Measurements from ENCODE around the gene STK11IP. TPM values are rescaled to one million over a fixed set of nuclear protein-coding genes. Genes with fewer than 3 reads are reported as not detected.

Gene STK11IP
- total RNA-seq (ENCODE audit: low replicate concordance) = 11.7 and 12.3 TPM in 2 replicates

DNA sequence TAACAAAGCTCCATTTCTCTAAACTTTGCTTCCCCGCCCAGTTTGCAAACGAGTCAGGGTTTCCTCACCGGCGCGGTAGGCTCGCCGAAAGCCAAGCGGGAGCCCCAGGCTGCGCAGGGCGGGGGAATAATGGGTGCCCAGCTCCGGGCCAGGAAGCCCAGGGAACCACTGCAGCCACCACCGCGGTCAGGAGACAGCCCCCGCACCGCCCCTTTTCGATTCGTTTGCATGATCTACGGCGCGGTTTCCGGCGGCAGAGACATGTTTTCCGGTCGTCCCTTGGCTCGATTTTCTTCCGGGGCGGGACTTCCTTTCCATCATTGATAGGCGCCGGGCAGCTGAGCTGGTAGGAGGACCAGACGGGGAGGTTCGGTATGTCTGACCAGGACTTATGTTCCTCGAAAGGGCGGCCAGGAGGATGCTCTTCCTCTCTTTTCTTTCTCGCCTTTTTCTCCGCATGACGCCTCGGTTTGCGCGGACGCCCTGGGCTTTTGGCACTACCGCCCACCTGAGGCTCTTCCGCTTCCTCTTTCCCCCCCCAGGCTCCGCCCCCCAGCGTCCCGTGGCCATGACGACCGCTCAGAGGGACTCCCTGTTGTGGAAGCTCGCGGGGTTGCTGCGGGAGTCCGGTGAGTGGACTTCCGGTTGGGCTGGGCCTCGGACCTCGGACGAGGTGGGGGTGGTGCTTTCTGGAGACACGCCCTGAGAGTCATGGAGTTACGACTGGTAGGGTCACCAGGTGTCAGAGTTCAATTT lies at the start of gene STK11IP:
Gene STK11IP, plus strand, starts transcription at position 306 of the 756 bp plus-strand sequence. Its CDS starts 263 bp downstream, at position 569.
- H3K4me3 ChIP-seq (ENCODE audit: low read depth, low read length) = peak within 1 kb of the TSS; percentile 96
- no peak for TF ChIP-seq CTCF (IDR thresholded peaks at IDR 0.05; ENCODE audit: insufficient read depth, low read length)

DNA sequence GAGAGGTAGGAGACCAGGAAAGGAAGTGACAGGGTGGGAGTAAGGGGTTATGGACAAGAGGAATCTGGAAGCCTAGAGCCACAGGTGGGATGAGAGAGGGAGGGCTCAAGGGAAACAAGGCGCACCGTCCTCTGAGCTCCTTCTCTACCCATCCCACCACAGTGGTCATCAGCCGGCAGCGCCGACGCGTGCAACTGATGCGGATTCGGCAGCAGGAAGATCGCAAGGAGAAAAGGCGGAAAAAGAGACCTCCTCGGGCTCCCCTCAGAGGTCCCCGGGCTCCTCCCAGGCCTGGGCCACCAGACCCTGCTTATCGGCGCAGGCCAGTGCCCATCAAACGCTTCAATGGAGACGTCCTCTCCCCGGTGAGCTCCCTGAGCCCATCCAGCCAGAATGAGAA lies 48.7 kb upstream of the STK11IP start:
- H3K4me3 ChIP-seq (ENCODE audit: low read depth, low read length) = no peak overlapping the region
- TF ChIP-seq CTCF (IDR thresholded peaks at IDR 0.05; ENCODE audit: insufficient read depth, low read length) = no peak
- no peak for DNase-seq (ENCODE audit: low read depth)

More for the DNA sequence above, at the start of gene STK11IP:
- peak; percentile 96 for DNase-seq (ENCODE audit: low read depth)

GRCh38 chr2:219549619-219550018 lies 48.0 kb upstream of the STK11IP start:
- no peak for DNase-seq (ENCODE audit: low read depth)
- no peak for TF ChIP-seq CTCF (IDR thresholded peaks at IDR 0.05; ENCODE audit: insufficient read depth, low read length)
- no peak overlapping the region for H3K4me3 ChIP-seq (ENCODE audit: low read depth, low read length)

DNA sequence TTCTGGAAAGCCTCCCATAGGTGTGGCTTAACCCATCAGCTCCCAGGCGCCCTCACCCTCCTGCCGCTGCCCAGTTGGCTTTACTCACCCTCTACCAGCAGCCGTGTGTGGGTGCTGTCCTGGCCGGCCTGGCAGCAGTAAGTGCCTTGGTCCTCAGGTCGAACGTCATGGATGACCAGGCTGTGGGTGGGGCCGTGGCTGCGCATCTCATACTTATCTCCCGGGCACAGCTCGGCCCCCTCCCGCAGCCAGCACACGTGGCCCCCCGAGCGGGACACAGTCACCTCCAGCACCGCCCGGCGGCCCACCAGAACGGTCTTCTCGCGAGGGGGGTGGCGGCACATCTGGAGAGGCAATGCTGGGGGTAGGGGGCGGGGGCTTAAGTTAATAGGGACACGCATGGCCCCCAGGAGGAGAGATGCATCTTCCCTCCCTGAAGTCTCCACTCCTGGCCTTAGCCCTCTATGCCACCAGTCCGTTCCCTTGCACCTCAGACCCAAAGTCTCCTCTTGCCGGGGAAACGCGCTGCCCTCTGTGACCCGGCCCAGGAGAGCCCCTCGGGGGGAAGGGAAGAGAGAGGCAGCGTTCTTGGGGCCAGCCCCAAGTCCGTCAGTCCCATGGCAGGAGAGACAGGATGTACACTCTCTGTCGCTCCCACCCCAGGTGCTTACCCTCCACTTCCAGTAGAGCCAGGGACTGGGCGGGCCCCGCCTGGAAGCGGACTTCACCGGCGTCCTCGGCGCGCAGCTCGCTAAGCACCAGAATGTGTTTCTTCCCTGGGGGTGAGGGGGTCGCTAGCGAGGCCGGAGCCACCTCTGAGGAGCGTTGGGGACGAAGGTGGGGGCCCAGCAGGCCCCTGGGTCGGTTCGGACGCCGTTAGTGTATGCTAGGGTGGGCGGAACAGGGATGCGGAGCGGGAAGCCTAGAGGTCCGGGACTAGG lies 45.9 kb upstream of the STK11IP start:
- peak; percentile 35 for DNase-seq (ENCODE audit: low read depth)
- H3K4me3 ChIP-seq (ENCODE audit: low read depth, low read length) = peak overlapping the region; percentile 71
- TF ChIP-seq CTCF (IDR thresholded peaks at IDR 0.05; ENCODE audit: insufficient read depth, low read length) = no peak

GRCh38 chr2:219552382-219553167 lies 45.1 kb upstream of the STK11IP start:
- peak; percentile 70 for DNase-seq (ENCODE audit: low read depth)
- no peak for TF ChIP-seq CTCF (IDR thresholded peaks at IDR 0.05; ENCODE audit: insufficient read depth, low read length)
- peak overlapping the region; percentile 71 for H3K4me3 ChIP-seq (ENCODE audit: low read depth, low read length)

GRCh38 chr2:219553168-219553417 lies 44.6 kb upstream of the STK11IP start:
- H3K4me3 ChIP-seq (ENCODE audit: low read depth, low read length) = peak overlapping the region; percentile 71
- no peak for DNase-seq (ENCODE audit: low read depth)
- TF ChIP-seq CTCF (IDR thresholded peaks at IDR 0.05; ENCODE audit: insufficient read depth, low read length) = no peak

Measured in fibroblast of the aortic adventitia (primary cell).